Measurements from ENCODE around the gene GPR179.

- TF ChIP-seq, protein P1, sequence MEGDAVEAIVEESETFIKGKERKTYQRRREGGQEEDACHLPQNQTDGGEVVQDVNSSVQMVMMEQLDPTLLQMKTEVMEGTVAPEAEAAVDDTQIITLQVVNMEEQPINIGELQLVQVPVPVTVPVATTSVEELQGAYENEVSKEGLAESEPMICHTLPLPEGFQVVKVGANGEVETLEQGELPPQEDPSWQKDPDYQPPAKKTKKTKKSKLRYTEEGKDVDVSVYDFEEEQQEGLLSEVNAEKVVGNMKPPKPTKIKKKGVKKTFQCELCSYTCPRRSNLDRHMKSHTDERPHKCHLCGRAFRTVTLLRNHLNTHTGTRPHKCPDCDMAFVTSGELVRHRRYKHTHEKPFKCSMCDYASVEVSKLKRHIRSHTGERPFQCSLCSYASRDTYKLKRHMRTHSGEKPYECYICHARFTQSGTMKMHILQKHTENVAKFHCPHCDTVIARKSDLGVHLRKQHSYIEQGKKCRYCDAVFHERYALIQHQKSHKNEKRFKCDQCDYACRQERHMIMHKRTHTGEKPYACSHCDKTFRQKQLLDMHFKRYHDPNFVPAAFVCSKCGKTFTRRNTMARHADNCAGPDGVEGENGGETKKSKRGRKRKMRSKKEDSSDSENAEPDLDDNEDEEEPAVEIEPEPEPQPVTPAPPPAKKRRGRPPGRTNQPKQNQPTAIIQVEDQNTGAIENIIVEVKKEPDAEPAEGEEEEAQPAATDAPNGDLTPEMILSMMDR (IDR thresholded peaks at IDR 0.05) = no peak
- no peak for TF ChIP-seq POLR2A (IDR thresholded peaks at IDR 0.05)
Measured at GRCh38 chr17:38357486-38358123, 13.8 kb upstream of the GPR179 start.

All from uterus (tissue), 2 donors.